MV-4-11 (cell line): ENCODE measurements around the gene RARS2.

Experiments
- DNase-seq: peaks from one replicate; lab custom pipeline; 2025; lab: John Stamatoyannopoulos, UW

The RARS2 gene

DNA sequence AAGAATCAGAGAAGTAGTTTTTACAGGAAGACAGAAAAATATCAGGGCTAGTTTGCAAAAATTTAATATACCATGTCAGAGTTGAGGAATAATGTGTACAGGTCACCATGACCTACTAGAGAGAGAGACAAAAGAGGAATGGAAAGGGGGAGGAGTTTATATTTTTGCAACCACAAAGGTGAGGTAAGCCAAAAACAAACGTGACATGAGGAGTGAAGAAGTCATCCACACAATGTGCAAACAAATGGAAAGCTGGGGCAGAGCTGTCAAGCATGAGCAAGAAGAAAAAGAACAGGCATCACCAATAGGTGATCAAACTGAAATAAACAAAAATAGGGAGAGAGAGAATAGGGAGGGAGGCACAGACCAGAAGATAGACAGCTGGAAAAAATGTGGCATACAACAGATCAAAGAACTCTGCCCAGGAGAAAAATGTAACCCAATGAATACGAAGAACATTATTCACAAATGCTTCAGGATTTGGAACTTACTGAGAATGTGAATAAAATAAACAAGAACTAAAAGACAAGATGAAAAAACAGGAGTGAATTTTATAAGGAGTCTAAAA, 15.5 kb downstream of the RARS2 start:
- no peak for DNase-seq

DNA sequence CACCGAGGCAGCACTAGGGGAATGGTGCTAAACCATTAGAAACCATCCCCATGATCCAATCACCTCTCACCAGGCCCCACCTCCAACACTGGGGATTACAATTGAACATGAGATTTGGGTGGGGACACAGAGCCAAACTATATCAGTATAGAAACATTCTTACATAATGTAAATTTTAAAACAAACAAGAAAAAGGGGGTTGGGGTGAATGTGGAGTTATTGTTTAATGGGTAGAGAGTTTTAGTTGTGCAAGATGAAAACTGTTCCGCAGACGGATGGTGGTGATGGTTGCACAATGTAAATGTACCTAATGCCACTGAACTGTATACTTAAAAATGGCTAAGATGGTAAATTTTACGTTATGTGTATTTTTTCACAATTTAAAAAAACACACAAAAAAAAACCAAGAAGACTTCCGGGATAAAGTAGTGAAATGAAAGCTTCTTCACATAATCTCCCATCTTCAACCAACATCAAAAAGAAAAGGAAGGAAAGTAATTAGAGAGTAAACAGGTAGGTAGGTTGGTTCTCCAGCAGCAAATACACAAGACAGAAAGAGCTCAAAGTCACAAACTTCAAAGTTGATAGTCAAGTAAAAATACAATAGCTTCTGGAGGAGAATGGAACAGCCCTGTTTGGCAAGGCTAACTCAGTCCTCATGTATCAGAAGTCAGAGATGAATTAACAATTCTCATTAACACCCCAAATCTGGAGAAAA, 16.3 kb downstream of the RARS2 start:
- peak; percentile 6 for DNase-seq

DNA sequence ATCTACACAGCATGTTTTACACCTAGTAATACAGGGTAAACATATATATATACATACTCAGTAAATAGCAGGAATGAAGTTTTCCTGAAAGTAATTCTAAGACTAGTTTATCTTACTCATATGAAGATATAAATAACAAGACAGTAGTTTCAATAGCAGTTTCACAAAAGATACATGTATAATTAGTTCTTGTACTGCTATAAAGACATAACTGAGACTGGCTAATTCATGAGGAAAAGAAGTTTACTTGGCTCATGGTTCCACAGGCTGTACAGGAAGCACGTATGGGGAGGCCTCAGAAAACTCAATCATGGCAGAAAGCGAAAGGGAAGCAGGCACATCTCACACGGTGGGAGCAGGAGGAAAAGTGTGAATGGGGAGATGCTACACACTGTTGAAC, 16.9 kb downstream of the RARS2 start:
- no peak for DNase-seq

DNA sequence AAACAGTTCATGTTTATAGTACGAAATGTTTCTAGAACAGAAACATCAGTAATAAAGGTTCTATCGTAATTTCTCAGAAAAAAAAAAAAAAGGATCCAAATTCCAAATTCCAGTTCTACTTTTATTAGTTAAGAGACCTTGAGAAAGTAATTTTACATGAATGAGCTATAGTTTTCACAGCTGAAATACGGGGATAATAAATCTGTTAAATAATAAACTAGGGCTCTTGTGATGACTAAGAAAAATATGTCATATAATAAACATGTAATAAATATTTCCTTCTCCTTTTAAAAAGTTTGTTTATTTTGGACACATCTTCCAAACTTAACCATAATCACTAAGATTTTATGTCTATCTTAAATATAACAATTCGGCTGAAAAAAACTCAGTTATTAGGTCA, 17.8 kb downstream of the RARS2 start:
- no peak for DNase-seq

DNA sequence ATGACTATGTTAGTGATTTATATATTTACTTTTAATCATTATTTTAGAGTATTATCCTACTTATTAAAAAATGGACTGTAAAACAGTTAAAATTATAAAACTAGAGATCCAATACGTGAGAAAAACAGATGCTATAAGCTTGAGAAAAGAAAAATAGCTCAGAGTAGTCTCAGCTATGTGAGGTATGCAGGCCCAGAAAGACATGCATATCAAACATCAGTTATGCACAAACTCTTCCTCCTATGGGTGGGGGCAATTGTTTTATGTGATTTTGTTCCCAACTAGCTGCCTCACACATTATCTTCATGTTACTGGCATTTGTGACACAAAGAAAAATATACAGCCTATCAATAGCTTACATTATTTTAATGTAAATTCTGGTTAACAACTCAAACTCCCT, 28.8 kb downstream of the RARS2 start:
- DNase-seq: no peak

DNA sequence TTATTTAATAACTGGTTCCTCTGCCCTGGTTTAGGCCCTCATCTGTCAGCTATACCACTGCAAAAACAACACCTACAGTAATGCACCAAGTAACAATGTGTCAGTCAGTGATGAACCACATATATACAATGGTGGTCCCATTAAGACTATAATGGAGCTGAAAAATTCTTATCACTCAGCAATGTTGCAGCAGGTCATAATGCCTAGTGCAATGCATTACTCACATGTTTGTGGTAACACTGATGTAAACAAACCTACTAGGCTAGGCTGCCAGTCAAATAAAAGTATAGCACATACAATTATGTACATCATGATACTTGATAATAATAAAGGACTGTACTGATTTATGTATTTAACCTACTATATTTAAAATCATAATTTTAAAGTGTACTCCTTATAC, 31.3 kb downstream of the RARS2 start:
- DNase-seq: no peak

DNA sequence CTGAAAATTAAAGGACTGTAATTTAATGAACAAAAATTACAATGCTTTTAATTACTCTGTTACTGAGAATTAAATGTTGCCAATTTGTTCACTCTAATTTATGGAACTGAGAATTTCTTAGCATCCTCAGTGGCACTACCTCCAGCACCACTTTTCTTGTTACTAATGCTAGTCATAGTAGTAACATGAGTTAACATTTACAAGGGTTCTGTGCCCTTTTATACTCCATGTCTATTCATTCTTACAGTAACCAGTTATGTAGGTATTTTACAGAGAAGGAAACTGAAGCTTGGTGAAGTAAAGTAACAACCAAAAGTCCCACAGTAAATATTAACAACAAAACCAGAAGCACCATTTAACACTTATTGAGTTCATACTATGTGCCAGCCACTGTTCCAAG, 34.3 kb downstream of the RARS2 start:
- no peak for DNase-seq

DNA sequence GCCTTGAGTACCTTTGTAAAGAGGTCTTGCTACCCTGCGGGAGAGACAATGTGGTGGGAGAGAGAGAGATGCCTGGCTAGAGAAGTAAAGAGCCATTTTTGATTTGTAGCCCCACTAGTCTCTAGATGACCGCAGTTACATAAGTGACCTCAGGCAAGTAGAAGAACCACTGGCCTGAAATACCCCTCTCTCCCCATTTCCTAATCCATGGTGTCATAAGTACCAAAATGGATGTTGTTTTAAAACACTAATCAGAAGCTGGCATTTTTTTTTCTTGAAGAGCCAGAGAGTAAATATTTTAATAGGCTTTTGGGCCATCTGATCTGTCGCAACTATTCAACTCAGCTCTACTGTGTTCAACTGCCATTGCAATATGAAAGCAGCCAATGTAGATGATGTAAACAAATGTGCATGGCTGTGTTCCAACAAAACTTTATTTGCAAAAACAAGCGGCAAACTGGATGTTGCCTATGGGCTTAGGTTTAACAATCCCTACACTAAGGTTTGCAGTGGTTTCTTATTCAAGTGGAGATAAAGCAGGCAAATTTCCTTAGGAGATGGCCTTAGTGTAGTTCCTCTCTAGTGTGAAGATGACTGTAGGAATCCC, 36.5 kb downstream of the RARS2 start:
- DNase-seq: no peak

DNA sequence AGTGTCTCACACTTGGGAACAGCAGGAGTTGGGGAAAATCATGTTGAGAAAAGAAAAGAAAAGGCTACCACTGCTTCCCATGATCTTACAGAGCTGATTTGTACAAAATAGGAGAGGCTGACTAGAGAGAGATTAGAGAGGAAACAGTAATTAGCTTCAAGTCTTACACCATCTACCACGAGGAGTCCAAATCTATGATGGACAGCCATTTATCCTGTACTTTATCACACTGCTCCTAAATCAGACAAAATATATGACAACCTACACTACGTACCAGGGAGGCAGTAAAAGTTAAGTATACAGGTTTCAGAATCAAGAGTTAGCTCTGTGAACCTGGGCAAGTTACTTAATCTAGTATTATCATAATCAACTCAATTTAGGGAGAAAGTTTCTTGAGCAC, 38.0 kb downstream of the RARS2 start:
- DNase-seq: no peak

DNA sequence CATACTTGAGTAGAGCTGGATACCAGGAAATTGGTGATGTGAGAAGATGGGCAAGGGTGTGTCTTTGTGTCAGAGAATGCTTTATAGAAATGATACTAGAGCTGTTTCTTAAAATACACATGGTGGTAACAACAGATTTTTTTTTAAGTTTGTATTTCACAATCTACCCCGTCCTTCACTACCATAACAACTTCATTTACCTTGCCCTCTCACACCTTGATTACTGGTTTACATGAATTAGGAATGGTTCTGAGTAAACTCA, 45.4 kb downstream of the RARS2 start:
- no peak for DNase-seq

DNA sequence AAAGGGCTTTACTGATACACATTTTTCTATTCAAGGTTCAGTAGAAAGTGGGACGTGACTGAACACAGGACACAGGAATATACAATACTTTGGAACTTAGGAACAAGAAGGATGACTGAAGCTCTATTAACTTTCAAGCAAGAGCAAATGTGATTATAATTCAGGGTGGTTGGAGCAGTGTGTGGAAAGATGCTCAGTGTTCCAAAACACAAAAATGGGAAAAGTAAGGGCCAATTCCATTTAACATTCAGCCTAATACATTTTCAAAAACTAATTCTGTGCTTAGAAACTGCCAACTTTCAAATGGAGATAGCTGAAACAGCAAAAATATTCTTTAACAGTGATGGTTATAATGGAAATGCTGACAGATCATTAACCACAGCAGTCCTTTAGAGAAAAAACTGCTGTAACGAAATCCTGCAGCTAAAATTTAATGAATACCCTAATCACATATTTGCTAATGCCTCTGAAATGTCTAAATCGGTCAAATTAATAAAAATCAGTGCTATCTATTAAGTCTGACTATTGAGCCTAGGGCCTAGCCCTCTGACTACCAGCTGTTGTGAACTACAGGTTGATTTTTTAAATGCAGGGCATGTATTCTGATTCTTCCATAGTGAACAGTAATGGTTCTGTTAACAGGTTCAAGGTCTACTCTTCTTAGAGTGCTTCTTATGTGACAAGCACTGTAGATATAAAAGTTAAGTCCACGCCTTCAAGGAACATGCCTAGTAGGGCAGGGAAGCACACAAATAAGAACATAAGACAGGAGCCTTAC, 45.9 kb downstream of the RARS2 start:
- no peak for DNase-seq

DNA sequence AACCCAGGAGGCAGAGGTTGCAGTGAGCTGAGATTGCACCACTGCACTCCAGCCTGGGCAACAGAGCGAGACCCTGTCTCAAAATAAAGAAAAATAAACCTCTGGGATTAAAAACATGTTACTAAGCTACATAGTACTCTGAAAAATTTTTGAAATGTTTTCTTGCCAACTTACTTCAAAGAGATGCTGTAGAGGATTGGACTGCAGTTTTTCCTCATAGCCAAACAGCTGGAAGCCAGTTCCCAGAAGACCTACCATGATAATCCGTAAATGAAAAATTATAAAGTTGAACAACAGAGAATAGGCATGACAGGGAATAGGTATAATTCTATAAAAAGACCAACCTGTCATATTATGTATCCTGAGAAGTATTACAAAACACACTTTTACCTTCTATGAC, 48.0 kb downstream of the RARS2 start:
- DNase-seq: no peak

DNA sequence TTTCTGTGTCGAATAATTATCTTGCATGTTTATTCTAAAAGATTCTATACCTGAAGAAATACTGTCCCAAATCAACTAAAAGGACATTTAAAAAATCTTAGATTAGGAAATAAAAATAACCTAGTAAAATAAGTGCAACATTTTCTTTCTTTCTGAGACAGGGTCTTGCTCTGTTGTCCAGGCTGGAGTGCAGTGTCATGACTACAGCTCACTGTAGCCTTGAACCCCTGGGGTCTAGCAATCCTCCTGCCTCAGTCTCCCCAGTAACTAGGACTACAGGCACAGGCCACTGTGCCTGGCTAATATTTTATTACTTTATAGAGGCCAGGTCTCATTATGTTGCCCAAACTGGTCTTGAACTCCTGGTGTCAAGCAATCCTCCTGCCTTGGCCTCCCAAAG, 48.7 kb downstream of the RARS2 start:
- no peak for DNase-seq

DNA sequence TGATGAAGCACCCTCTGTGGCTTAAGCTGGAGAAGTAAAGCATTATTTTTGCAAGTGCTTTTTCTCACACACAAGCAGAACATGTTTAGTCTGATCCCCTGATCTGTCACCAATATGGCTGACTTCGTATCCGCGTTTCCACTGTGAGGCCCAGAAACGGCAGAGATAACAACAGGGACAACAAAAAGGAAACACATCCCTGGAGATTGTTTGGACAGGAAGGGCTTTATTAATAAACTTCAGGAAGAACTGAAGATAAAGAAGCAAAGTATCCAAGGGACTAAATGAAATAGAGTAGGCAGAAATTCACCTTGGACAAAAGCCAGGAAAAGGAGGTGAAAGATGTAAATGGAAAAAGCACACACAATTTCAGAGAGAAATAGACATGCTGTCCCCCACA, 49.2 kb downstream of the RARS2 start:
- DNase-seq: no peak

DNA sequence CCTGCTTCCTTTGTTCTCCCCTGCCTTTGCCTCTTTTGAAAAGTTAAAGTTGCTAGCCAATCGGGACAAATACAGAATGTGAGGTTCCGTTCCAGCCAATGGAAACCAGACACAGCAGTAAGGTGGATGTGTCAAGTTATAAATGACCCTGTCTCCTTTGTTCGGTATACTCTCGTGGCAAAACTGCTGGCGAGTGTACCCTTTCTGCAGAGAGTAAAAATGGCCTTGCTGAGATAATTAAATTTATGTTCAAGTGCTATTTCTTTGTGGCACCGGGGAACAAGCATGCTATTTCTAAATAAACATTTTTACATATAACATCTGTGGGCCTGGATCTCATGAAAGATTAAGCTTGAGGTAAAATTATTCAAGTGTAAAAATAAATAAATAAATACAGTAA, 50.2 kb downstream of the RARS2 start:
- DNase-seq: no peak

DNA sequence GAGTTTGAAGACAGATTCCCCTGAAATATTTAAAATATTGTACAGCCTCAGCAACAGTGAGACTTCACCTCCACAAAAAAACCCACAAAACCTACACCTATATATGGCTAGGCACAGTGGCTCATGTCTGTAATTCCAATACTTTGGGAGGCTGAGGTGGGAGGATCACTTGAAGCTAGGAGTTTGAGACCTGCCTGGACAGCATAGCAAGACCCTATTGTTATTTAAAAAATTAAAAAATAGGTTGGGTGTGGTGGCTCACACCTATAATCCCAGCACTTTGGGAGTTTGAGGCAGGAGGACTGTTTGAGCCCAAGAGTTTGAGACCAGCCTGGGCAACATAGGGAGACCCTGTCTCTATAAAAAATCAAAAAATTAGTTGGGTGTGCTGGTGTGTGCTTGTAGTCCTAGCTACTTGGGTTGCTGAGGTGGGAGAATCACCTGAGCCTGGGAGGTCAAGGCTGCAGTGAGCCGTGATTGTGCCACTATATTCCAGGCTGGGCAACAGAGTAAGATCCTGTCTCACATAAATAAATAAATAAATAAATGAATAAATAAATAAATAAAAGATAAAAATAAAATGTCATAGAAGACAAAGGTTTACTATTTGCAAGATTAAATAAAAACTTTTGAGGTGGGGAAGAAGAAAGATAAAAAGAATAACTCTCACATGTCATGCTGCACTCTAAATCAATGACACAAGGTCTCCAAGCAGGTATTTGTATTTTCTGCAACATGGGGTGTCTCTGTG, 51.1 kb downstream of the RARS2 start:
- DNase-seq: no peak

DNA sequence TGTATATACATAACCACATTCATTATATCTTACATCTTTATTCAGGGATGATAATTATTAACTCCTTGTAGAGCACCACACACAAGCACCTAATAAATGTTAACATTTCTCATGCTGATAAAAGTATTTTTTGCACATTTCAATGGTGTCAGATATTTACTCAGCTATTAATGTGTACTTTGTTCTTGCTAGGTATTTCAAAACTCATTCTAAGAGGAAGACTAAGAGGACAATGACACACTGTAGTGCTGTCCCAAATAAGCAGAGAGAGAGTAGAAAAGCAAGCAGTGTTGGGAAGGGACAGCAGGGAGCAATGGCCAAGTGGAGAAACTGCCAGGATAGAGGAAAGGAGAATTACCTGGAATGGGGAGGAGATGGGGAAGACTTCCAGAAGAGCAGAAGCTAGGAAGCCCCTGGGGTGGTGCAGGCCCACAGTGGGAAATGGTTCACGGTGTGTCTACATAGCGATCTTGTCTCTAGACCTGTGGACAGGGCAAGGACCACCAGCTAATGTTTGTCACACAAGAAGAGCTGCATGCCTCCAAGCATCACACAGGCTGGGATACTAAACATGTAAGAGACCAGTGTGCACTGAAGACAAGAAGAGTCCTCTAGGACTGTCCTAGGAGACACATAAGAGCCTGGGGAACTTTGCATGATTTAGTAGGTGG, 55.3 kb downstream of the RARS2 start:
- DNase-seq: no peak

DNA sequence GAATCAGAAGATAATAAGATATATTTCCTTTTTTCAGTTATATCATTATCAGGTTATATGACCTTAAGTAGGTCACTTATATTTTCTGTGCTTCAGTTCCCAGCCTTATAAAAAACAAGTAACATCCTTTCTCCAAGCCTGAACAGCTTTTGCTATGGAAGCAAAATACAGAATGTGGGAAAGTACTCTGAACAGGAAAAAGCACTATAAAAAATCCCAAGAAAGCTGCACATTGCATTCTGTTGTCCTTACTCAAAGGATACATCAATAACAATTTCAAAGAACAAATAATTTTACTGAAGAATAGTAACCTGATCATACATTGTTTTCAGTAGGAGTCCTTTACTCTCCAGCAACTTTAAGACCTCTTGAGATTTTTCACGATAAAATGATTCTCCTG, 60.6 kb downstream of the RARS2 start:
- no peak for DNase-seq

DNA sequence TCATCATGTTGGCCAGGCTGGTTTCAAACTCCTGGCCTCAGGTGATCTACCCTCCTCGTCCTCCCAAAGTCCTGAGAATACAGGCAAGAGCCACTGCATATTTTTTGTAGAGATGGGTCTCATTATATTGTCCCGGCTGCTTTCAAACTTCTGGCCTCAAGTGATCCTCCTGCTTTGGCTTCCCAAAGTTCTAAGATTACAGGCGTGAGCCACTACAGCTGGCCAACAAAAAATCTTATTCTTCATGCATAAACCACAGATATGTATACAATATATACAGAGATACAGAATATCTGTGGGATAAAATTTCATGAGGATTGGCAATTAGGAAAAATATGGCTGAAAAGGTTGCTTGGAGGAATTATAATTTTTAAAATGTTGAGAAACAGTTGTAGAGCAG, 67.1 kb downstream of the RARS2 start:
- DNase-seq: no peak

DNA sequence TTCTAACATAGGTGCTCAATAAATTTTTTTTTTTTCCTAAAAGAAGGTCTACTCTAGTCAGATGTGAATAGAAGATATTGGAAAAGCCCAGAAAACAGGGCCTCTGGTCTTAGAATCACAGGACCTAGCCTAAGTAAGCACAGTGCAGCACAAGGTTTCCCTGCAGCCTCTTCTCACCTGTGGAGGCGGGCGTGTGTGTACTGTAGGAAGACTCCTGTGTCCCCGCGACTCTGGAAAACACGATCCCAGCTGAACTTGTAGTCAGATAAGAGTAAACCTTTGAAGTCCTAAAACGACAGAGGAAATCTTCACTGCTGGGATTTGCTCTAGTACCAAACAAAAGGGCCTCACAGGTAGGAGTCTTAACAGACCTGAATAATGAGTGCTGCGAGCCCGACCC, 71.3 kb downstream of the RARS2 start:
- no peak for DNase-seq

DNA sequence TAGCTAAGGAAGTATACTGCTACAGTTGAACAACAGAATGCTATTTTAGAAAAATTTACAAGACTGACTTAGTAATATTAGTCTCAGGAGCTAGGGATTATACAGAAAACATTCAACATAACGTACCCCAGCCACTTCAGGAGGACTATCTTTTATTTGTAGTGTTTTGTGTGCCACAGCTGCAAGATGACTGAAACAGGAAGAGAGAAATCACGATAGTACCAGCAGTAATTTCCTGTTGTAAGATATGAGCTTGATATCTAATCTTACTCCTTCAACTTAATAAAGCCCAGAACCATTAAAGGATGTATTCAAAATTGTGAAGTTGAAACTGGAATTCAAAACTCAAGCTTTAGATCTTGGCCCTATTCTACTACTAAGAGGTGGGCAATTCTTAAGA, 75.0 kb downstream of the RARS2 start:
- DNase-seq: no peak

DNA sequence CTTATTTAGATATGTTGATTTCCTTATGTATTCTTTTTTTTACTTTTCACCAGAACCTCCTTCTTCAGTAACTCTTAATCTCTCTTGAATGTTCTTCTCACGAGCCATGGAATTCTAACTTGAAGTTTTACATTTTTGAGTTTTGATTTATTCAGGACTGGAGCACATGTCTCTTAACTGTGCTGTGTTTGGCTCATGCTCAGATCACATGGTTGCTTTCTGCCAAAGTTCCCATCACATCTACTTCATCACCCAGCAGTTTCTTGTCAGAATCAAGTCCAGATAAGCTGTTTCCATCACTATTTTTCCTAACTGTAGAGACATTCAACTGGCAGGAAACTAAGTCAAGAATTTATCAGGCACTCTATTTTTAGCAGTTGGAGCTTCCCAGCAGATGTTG, 85.3 kb downstream of the RARS2 start:
- DNase-seq: no peak
